Natural killer cell (primary cell): ENCODE measurements around the gene ACTR3C. TPM values are rescaled to one million over a fixed set of nuclear protein-coding genes. Genes with fewer than 3 reads are reported as not detected.

ENCODE experiments used
- ATAC-seq, 3 donors: fragments of 150-1000 bp in 2 of 3; fragments of 200-7000 bp in 1 of 3; cut with Tn5 transposase; 1 replicate in 1 of 3; 2 replicates in 2 of 3; pipeline ENCODE4 v1.10.0; 2021; ENCODE audit warnings: mild to moderate bottlenecking in 2 of 3, moderate library complexity in 2 of 3
- DNase-seq, 2 donors: peaks; one replicate each; pipeline versions ENCODE4 v3.0.0 to v3.0.0-alpha.2; 2013 to 2021; ENCODE audit warnings: mixed read lengths in 1 of 2
- H3K27ac ChIP-seq: one replicate; pipeline ENCODE4 v1.5.1; 2013; ENCODE audit warnings: mild to moderate bottlenecking, low read length
- H3K27me3 ChIP-seq: one replicate; pipeline ENCODE4 v1.6.1; 2013; ENCODE audit warnings: low read length; ENCODE audit not compliant: control insufficient read depth, insufficient read depth
- H3K36me3 ChIP-seq: one replicate; pipeline ENCODE4 v1.6.1; 2013; ENCODE audit warnings: low read length; ENCODE audit not compliant: control insufficient read depth, insufficient read depth
- H3K4me1 ChIP-seq: one replicate; pipeline ENCODE4 v1.6.1; 2013; ENCODE audit warnings: low read length; ENCODE audit not compliant: control insufficient read depth, insufficient read depth
- H3K4me3 ChIP-seq: one replicate; pipeline ENCODE4 v1.5.1; 2013; ENCODE audit warnings: low read length
- H3K9me3 ChIP-seq: one replicate; pipeline ENCODE4 v1.6.1; 2013; ENCODE audit warnings: low read length; ENCODE audit not compliant: control insufficient read depth, insufficient read depth
- H3K27ac Mint-ChIP-seq, 2 donors: one replicate each; pipeline ENCODE4 v1.8.0; 2022; ENCODE audit warnings: mild to moderate bottlenecking in 2 of 2, mixed read lengths in 2 of 2, moderate library complexity in 1 of 2
- H3K27me3 Mint-ChIP-seq, 2 donors: one replicate each; pipeline ENCODE4 v1.8.0; 2022; ENCODE audit warnings: low read depth in 2 of 2, mixed read lengths in 2 of 2
- H3K36me3 Mint-ChIP-seq: one replicate; pipeline ENCODE4 v1.8.0; 2022; ENCODE audit warnings: mixed read lengths
- H3K4me1 Mint-ChIP-seq, 2 donors: one replicate each; pipeline ENCODE4 v1.8.0; 2022; ENCODE audit warnings: mixed read lengths in 2 of 2
- H3K4me3 Mint-ChIP-seq: one replicate; pipeline ENCODE4 v1.8.0; 2022; ENCODE audit warnings: mild to moderate bottlenecking, moderate library complexity, mixed read lengths
- H3K9me3 Mint-ChIP-seq, 2 donors: one replicate each; pipeline ENCODE4 v1.8.0; 2022; ENCODE audit warnings: mixed read lengths in 2 of 2
- CTCF ChIP-seq: fragments of 200-600 bp; IDR thresholded peaks from one replicate; pipeline ENCODE4 v1.8.0; 2022; ENCODE audit warnings: antibody characterized with exemption
- WGBS: methylation state at CpG from one replicate; pipeline ENCODE4 v1.1.7; 2013; ENCODE audit warnings: missing lambda C conversion rate; ENCODE audit not compliant: insufficient coverage; 5-methylcytosine and 5-hydroxymethylcytosine counted together
- intact Hi-C: fragments of 100-400 bp; cut with micrococcal nuclease; formaldehyde crosslinking; loops from one replicate; pipeline ENCODE4 v1.14.2; 2022
- total RNA-seq, 4 donors: library from RNA; stranded (reverse); fragments of 120-200 nt in 1 of 4; gene quantifications; one replicate each; pipeline versions ENCODE4 v1.2.3 to v1.2.4, GENCODE V29; 2013 to 2022

The ACTR3C gene
- total RNA-seq, 3 donors from 2014 or later (not counting 1 experiment from before 2014, with no cell fraction given), result 5.1 to 8.3 (median 7.2) TPM

- no peaks in the 10 kb centered on the region for H3K36me3 Mint-ChIP-seq
- DNase-seq, result peak in 1 of 2 donors; percentile 80
- TF ChIP-seq CTCF, result peak; percentile 82
- peaks cover 0 to 3% of the 10 kb centered on the region in 2 donors for H3K9me3 Mint-ChIP-seq
- 37% methylated on average over 3 of the region's 6 CpGs for WGBS
- no peak overlapping the region for H3K27ac ChIP-seq
- no peak overlapping the region for H3K27ac Mint-ChIP-seq
- peaks cover 33% of the 10 kb centered on the region in 2 donors for H3K4me1 Mint-ChIP-seq
- no peak overlapping the region for H3K4me3 ChIP-seq
- H3K36me3 ChIP-seq, result no peaks in the 10 kb centered on the region
- peaks cover 22% of the 10 kb centered on the region for H3K4me1 ChIP-seq
- no peak overlapping the region for H3K4me3 Mint-ChIP-seq
- peak in 1 of 3 donors; percentile 31 for ATAC-seq
- H3K27me3 ChIP-seq, result no peaks in the 10 kb centered on the region
- intact Hi-C loops, result loop anchor here (5.0 kb wide), 1 partner anchor 401 kb away; no protein-coding TSS in a partner anchor
- peaks cover 0 to 5% of the 10 kb centered on the region in 2 donors for H3K27me3 Mint-ChIP-seq
- H3K9me3 ChIP-seq, result no peaks in the 10 kb centered on the region
Measured at GRCh38 chr7:150356265-150356897, 33.0 kb upstream of the ACTR3C start.

GRCh38 chr7:150355666-150356059 lies 32.3 kb upstream of the ACTR3C start:
- Mint-ChIP-seq H3K27ac (no peak overlapping the region), H3K27me3 (peaks cover 0 to 5% of the 10 kb centered on the region in 2 donors), H3K36me3 (no peaks in the 10 kb centered on the region), H3K4me3 (no peak overlapping the region), H3K4me1 (peaks cover 33% of the 10 kb centered on the region in 2 donors), H3K9me3 (peaks cover 0 to 3% of the 10 kb centered on the region in 2 donors)
- no peak for DNase-seq
- Histone ChIP-seq H3K27me3 (no peaks in the 10 kb centered on the region), H3K9me3 (no peaks in the 10 kb centered on the region), H3K4me1 (peaks cover 22% of the 10 kb centered on the region), H3K36me3 (no peaks in the 10 kb centered on the region), H3K4me3 (no peak overlapping the region), H3K27ac (no peak overlapping the region)
- no CpG with 5 or more reads among the region's 1 CpG for whole genome bisulfite sequencing
- TF ChIP-seq CTCF, result no peak
- intact Hi-C loops, result loop anchor here (5.0 kb wide), 1 partner anchor 402 kb away; no protein-coding TSS in a partner anchor
- ATAC-seq, result no peak

GRCh38 chr7:150351587-150352194 lies 28.3 kb upstream of the ACTR3C start:
- Histone ChIP-seq H3K36me3 (no peaks in the 10 kb centered on the region), H3K27ac (no peak overlapping the region), H3K4me3 (no peak overlapping the region), H3K9me3 (no peaks in the 10 kb centered on the region), H3K27me3 (no peaks in the 10 kb centered on the region), H3K4me1 (no peaks in the 10 kb centered on the region)
- 85% methylated on average over 7 of the region's 8 CpGs for WGBS
- Mint-ChIP-seq H3K9me3 (no peaks in the 10 kb centered on the region), H3K27me3 (peaks cover 0 to 6% of the 10 kb centered on the region in 2 donors), H3K27ac (no peak overlapping the region), H3K4me1 (no peaks in the 10 kb centered on the region), H3K36me3 (no peaks in the 10 kb centered on the region), H3K4me3 (no peak overlapping the region)
- no peak for TF ChIP-seq CTCF
- no peak for DNase-seq
- intact Hi-C loops, result no loop called here
- ATAC-seq, result no peak
